Uterus (tissue), 2 donors: Measurements from ENCODE around the gene GREB1L.

ENCODE experiments used
- POLR2A ChIP-seq, 2 donors: fragments of 450-650 bp; IDR thresholded peaks; one replicate each; pipeline ENCODE4 v1.6.1; 2016; ENCODE audit warnings: antibody characterized with exemption in 2 of 2, mild to moderate bottlenecking in 1 of 2, moderate library complexity in 1 of 2
- TF ChIP-seq, protein P1 (sequence below), 4 experiments: fragments of 200-600 bp in 2 of 4; fragments of 450-650 bp in 2 of 4; sonication (generic) in 2 of 4; IDR thresholded peaks; one replicate each; pipeline ENCODE4 v1.5.1; 2016 to 2019; ENCODE audit warnings: antibody characterized with exemption in 4 of 4, mild to moderate bottlenecking in 2 of 4, moderate library complexity in 1 of 4

DNA sequence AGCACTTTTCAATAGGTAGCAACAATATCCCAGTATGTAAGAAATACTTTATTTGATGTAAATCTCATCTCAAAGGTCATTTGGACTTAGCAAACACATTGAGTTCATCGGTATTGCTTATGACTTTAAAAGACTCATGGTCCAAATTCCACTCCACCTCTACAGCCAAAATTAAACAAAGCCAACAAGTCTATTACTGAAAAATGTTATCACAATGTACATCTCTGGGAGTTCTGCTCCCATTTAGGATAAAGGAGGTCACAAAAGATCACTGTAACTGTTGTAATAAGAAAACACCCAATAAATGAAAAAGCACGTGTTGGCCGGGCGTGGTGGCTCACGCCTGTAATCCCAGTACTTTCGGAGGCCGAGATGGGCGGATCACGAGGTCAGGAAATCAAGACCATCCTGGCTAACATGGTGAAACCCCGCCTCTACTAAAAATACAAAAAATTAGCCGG, 308.5 kb downstream of the GREB1L start:
- TF ChIP-seq, protein P1, sequence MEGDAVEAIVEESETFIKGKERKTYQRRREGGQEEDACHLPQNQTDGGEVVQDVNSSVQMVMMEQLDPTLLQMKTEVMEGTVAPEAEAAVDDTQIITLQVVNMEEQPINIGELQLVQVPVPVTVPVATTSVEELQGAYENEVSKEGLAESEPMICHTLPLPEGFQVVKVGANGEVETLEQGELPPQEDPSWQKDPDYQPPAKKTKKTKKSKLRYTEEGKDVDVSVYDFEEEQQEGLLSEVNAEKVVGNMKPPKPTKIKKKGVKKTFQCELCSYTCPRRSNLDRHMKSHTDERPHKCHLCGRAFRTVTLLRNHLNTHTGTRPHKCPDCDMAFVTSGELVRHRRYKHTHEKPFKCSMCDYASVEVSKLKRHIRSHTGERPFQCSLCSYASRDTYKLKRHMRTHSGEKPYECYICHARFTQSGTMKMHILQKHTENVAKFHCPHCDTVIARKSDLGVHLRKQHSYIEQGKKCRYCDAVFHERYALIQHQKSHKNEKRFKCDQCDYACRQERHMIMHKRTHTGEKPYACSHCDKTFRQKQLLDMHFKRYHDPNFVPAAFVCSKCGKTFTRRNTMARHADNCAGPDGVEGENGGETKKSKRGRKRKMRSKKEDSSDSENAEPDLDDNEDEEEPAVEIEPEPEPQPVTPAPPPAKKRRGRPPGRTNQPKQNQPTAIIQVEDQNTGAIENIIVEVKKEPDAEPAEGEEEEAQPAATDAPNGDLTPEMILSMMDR (IDR thresholded peaks at IDR 0.05), result no peak
- TF ChIP-seq POLR2A (IDR thresholded peaks at IDR 0.05), result no peak
